ENCODE results near the gene TIMM50. TPM values are rescaled to one million over a fixed set of nuclear protein-coding genes. Genes with fewer than 3 reads are reported as not detected.

Gene TIMM50
- total and polyA plus RNA-seq, 2 of the 8 experiments (the other 6 are each of a cell fraction or from before 2014, with no cell fraction given): 155 to 187 TPM

DNA sequence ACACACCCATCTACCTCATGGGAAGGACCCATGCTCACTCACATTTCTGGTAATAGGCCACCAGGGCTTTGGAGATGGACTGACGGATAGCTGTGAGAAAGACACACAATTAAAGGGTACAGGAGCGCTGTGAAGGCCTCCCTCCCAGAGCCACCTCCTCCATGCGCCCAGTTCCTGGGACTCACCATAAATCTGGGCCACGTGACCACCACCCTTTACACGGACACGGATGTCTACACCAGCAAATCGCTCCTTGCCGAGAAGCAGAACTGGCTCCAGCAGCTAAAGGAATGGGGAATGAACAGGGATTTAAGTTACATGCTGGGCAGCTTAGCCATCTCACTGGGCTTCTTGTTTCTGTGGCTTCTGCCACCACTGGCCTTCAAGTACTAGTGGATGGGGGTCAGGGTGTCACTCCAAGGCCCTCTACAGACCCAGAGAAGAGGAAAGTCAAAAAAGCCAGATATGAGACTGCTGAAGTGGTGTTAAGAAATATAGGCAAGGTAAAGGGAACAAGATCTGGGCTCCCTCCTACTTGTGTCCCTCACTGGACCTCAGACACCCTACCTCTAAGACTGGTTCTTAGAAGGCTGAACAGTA is 47.1 kb upstream of the TIMM50 start:
- Histone ChIP-seq H3K9ac (replicated peaks in 1 of 4; ENCODE audit: extremely low read depth in 1 of 4, low read depth in 3 of 4, low read length in 3 of 4) (peak overlapping the region in 2 of 4 experiments; percentile 2 to 8; a peak in 3 of 7 replicates), H3K4me2 (ENCODE audit: insufficient read depth in 1 of 2, low read depth in 2 of 2, low read length in 2 of 2) (peak overlapping the region; percentile 69 to 82; a peak in 1 of 4 replicates)
- WGBS, 2 experiments (ENCODE audit: extremely low coverage in 1 of 2, insufficient coverage in 1 of 2, insufficient read length in 1 of 2, insufficient replicate concordance in 2 of 2, low coverage in 1 of 2, low lambda C conversion rate in 2 of 2, missing lambda C conversion rate in 1 of 2): 95% methylated on average over 8 of the region's 8 CpGs; no CpG with 5 or more reads in 1 of the 2 experiments

More for the DNA sequence above, 47.1 kb upstream of the TIMM50 start:
- peaks cover 20 to 30% (median 23%) of the 10 kb centered on the region in 4 experiments for H3K36me3 ChIP-seq (ENCODE audit: control insufficient read depth in 2 of 4, insufficient read depth in 4 of 4, low read length in 3 of 4)
- ChIA-PET CTCF (ENCODE audit: partially characterized antibody) (interaction anchor here (0.9 to 2.1 kb wide), 3 partner anchors 19 to 38 kb away, joined by 3 to 6 read pairs (median 4); partner anchors contain the start of gene PLEKHG2), POLR2A (ENCODE audit: partially characterized antibody) (interaction anchor here (0.9 to 47.8 kb wide), 15 partner anchors 10 to 90 kb away, joined by 3 to 1154 read pairs (median 7); partner anchors contain the start of genes MED29, PAF1, PLEKHG2 and RPS16)
- no peak overlapping the region for H3K4ac ChIP-seq (replicated peaks; ENCODE audit: insufficient read length, low read depth, low read length)
- no peak overlapping the region for H3K18ac ChIP-seq (ENCODE audit: extremely low read depth, low read length)
- H4K5ac ChIP-seq (ENCODE audit: insufficient read length, low read depth, low read length): no peak overlapping the region
- H2BK20ac ChIP-seq (ENCODE audit: low read length): no peak overlapping the region
- peaks cover 8% of the 10 kb centered on the region for H3K79me1 ChIP-seq (ENCODE audit: low read depth, low read length)
- TF ChIP-seq ZNF274 (IDR thresholded peaks at IDR 0.05; ENCODE audit: borderline replicate concordance, extremely low read depth, low read length) (no peak), TAF7 (optimal IDR thresholded peaks at IDR 0.05; ENCODE audit: borderline replicate concordance, low read depth, low read length) (no peak), POLR2AphosphoS5 (IDR thresholded peaks at IDR 0.05; ENCODE audit: low read depth, low read length) (peak; percentile 78)
- no peak overlapping the region for H2BK15ac ChIP-seq (ENCODE audit: low read length)
- peak overlapping the region; percentile 36; the same call in 1 of the 2 replicates for H3K27ac ChIP-seq (ENCODE audit: low read depth, low read length)
- H3K23me2 ChIP-seq (ENCODE audit: low read depth, low read length): peaks cover 8% of the 10 kb centered on the region
- FAIRE-seq (no peak), DNase-seq (ENCODE audit: low read depth in 1 of 2, low spot score in 2 of 2) (no peak)
- no peak overlapping the region for H4K91ac ChIP-seq (replicated peaks; ENCODE audit: insufficient read length, low read length)
- H3K9me3 ChIP-seq (ENCODE audit: insufficient read depth in 2 of 2, low read depth in 1 of 2, low read length in 1 of 2): no peaks in the 10 kb centered on the region
- H3K27me3 ChIP-seq (replicated peaks in 1 of 4; ENCODE audit: control insufficient read depth in 3 of 4, extremely low read depth in 1 of 4, insufficient read depth in 3 of 4, low read length in 3 of 4): no peaks in the 10 kb centered on the region; a peak in 1 of 7 replicates
- peaks cover 7 to 20% of the 10 kb centered on the region in 2 experiments; a peak in 3 of 4 replicates for H3K79me2 ChIP-seq (ENCODE audit: control insufficient read depth in 1 of 2, insufficient read depth in 2 of 2, low read length in 2 of 2)
- no peak overlapping the region for H3K56ac ChIP-seq (replicated peaks; ENCODE audit: insufficient read length, low read depth, low read length)
- no peak overlapping the region for H3K14ac ChIP-seq (ENCODE audit: insufficient read length)
- no peak overlapping the region for H3K23ac ChIP-seq (ENCODE audit: insufficient read length)
- no peak overlapping the region for H2BK5ac ChIP-seq (ENCODE audit: low read depth, low read length)
- H2BK12ac ChIP-seq (ENCODE audit: low read depth, low read length): no peak overlapping the region
- peaks cover 2 to 15% (median 6%) of the 10 kb centered on the region in 4 experiments for H3K4me1 ChIP-seq (replicated peaks in 1 of 4; ENCODE audit: control insufficient read depth in 3 of 4, insufficient read depth in 4 of 4, low read length in 3 of 4)
- peaks cover 2 to 18% of the 10 kb centered on the region in 2 experiments for H4K20me1 ChIP-seq (replicated peaks in 1 of 2; ENCODE audit: control insufficient read depth in 1 of 2, insufficient read depth in 2 of 2, low read length in 2 of 2)
- H2AFZ ChIP-seq (ENCODE audit: low read length): no peak overlapping the region
- no peak overlapping the region; a peak in 2 of 8 replicates for H3K4me3 ChIP-seq (ENCODE audit: extremely low read depth in 1 of 4, insufficient read depth in 2 of 4, low read depth in 3 of 4, low read length in 4 of 4)
- no peak overlapping the region for H2AK5ac ChIP-seq (ENCODE audit: low read depth, low read length)
- H2BK120ac ChIP-seq (replicated peaks; ENCODE audit: low read depth, low read length): no peak overlapping the region
- H4K8ac ChIP-seq (ENCODE audit: extremely low read depth, insufficient read depth, low read length): no peak overlapping the region

Data from H1 (cell line).